Measurements from ENCODE around the gene KRT25.

Gene KRT25

GRCh38 chr17:40717776-40718175, 37.4 kb downstream of the KRT25 start:
- TF ChIP-seq CTCF (IDR thresholded peaks at IDR 0.05), result no peak

GRCh38 chr17:40714473-40714872, 40.7 kb downstream of the KRT25 start:
- H3K36me3 ChIP-seq (ENCODE audit: control insufficient read depth, insufficient read depth, low read length), result no peaks in the 10 kb centered on the region
- no peak overlapping the region for H3K4me2 ChIP-seq (ENCODE audit: low read length)
- H3K27ac ChIP-seq, result no peak overlapping the region
- H3K27me3 ChIP-seq (ENCODE audit: control insufficient read depth, insufficient read depth, low read length), result no peaks in the 10 kb centered on the region
- no peaks in the 10 kb centered on the region for H3K9me3 ChIP-seq (ENCODE audit: control insufficient read depth, low read length)
- H3K79me2 ChIP-seq, result no peaks in the 10 kb centered on the region
- no peak overlapping the region for H3K9ac ChIP-seq
- TF ChIP-seq CTCF (IDR thresholded peaks at IDR 0.05), result no peak
- no peaks in the 10 kb centered on the region for H3K4me1 ChIP-seq
- no peak overlapping the region for H3K4me3 ChIP-seq (ENCODE audit: low read depth, low read length)
- no peak overlapping the region for H2AFZ ChIP-seq

More at GRCh38 chr17:40717776-40718175, 37.4 kb downstream of the KRT25 start:
- no peak overlapping the region for H3K4me2 ChIP-seq (ENCODE audit: low read length)
- no peaks in the 10 kb centered on the region for H3K27me3 ChIP-seq (ENCODE audit: control insufficient read depth, insufficient read depth, low read length)
- no peaks in the 10 kb centered on the region for H3K4me1 ChIP-seq
- no peaks in the 10 kb centered on the region for H3K9me3 ChIP-seq (ENCODE audit: control insufficient read depth, low read length)
- no peaks in the 10 kb centered on the region for H3K79me2 ChIP-seq
- no peak overlapping the region for H3K27ac ChIP-seq
- no peaks in the 10 kb centered on the region for H3K36me3 ChIP-seq (ENCODE audit: control insufficient read depth, insufficient read depth, low read length)
- no peak overlapping the region for H3K4me3 ChIP-seq (ENCODE audit: low read depth, low read length)
- H3K9ac ChIP-seq, result no peak overlapping the region
- H2AFZ ChIP-seq, result no peak overlapping the region

- Histone ChIP-seq H3K4me3 (ENCODE audit: low read depth, low read length) (no peak overlapping the region), H3K4me1 (no peaks in the 10 kb centered on the region), H3K9me3 (ENCODE audit: control insufficient read depth, low read length) (no peaks in the 10 kb centered on the region), H3K36me3 (ENCODE audit: control insufficient read depth, insufficient read depth, low read length) (no peaks in the 10 kb centered on the region), H3K27ac (no peak overlapping the region), H3K9ac (no peak overlapping the region), H2AFZ (no peak overlapping the region), H3K4me2 (ENCODE audit: low read length) (no peak overlapping the region), H3K79me2 (no peaks in the 10 kb centered on the region), H3K27me3 (ENCODE audit: control insufficient read depth, insufficient read depth, low read length) (no peaks in the 10 kb centered on the region)
- TF ChIP-seq CTCF (IDR thresholded peaks at IDR 0.05), result no peak
Measured at GRCh38 chr17:40707745-40708144, 47.4 kb downstream of the KRT25 start.

GRCh38 chr17:40705584-40705983, 49.5 kb downstream of the KRT25 start:
- Histone ChIP-seq H3K27me3 (ENCODE audit: control insufficient read depth, insufficient read depth, low read length) (no peaks in the 10 kb centered on the region), H3K4me3 (ENCODE audit: low read depth, low read length) (no peak overlapping the region), H2AFZ (no peak overlapping the region), H3K9ac (no peak overlapping the region), H3K4me2 (ENCODE audit: low read length) (no peak overlapping the region), H3K27ac (no peak overlapping the region), H3K36me3 (ENCODE audit: control insufficient read depth, insufficient read depth, low read length) (no peaks in the 10 kb centered on the region), H3K4me1 (no peaks in the 10 kb centered on the region), H3K79me2 (no peaks in the 10 kb centered on the region), H3K9me3 (ENCODE audit: control insufficient read depth, low read length) (no peaks in the 10 kb centered on the region)
- TF ChIP-seq CTCF (IDR thresholded peaks at IDR 0.05), result no peak

GRCh38 chr17:40703652-40704051, 51.5 kb downstream of the KRT25 start, which contains the start of gene KRT24:
KRT24 (minus strand) TSS chr17:40703752; CDS start chr17:40703693, 59 bp downstream.
- Histone ChIP-seq H3K27me3 (ENCODE audit: control insufficient read depth, insufficient read depth, low read length) (no peaks in the 10 kb centered on the region), H3K4me2 (ENCODE audit: low read length) (no peak within 1 kb of the TSS), H3K4me1 (no peaks in the 10 kb centered on the region), H3K9ac (no peak within 1 kb of the TSS), H3K9me3 (ENCODE audit: control insufficient read depth, low read length) (no peaks in the 10 kb centered on the region), H2AFZ (no peak within 1 kb of the TSS), H3K79me2 (no peaks in the 10 kb centered on the region), H3K27ac (no peak within 1 kb of the TSS), H3K36me3 (ENCODE audit: control insufficient read depth, insufficient read depth, low read length) (no peaks in the 10 kb centered on the region), H3K4me3 (ENCODE audit: low read depth, low read length) (no peak within 1 kb of the TSS)
- no peak for TF ChIP-seq CTCF (IDR thresholded peaks at IDR 0.05)

All from parathyroid adenoma (tissue), 2 donors.